GM18909 (cell line): ENCODE measurements around the gene NDFIP2.
A peak's percentile ranks its signal among the peaks of the same experiment; 100 is the strongest.
"Not testable (repeated sequence)": the region's sequence is repeated elsewhere in the genome, so short reads cannot be mapped to it uniquely, and the experiment has no call there.

Experiments
- ATAC-seq: cut with Tn5 transposase; IDR thresholded peaks from one replicate; pipeline ENCODE4 v1.9.1; 2021; ENCODE audit warnings: mild to moderate bottlenecking; ENCODE audit not compliant: unreplicated experiment, poor library complexity

Gene NDFIP2

DNA sequence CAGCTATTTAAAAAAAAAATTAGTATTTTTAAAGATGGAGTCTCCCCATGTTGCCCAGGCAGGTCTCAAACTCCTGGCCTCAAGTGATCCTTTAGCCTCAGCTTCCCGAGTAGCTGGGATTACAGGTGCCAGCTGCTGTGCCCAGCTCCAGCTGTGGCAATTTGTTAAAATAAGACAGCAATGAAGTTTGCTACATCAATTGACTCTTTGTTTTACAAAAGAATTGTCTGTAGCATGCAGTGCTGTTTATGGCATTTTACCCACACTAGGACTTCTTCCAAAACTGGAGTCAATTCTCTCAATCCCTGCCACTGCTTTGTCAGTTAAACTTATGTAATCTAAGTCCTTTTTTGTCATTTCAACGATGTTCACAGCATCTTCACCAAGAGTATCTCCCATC is 49.3 kb downstream of the NDFIP2 start:
- ATAC-seq: no peak

DNA sequence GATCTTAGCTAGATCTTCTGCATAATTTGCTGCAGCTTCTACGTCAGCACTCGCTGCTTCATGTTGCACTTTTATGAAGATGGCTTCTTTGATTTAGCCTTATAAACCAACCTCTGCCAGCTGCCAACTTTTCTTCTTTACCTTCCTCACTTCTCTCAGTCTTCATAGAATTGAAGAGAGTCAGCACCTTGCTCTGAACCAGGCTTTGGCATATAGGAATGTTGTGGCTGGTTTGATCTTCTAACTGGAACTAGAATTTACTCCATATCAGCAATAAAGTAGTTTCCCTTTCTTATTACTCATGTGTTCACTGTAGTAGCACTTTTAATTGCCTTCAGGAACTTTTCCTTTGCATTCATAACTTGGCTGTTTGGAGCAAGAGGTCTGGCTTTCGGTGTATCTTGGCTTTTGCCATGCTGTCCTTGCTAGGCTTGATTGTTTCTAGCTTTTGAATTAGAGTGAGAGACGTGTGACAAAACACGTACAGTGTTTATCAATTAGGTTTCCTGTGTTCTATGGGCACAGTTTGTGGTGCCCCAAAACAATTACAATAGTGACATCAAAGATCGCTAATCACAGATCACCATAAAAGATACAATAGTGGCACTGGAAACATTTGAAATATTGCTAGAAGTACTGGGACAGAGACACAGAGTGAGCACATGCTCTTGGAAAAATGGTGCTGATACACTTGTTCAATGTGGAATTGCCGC is 50.7 kb downstream of the NDFIP2 start:
- no peak for ATAC-seq

DNA sequence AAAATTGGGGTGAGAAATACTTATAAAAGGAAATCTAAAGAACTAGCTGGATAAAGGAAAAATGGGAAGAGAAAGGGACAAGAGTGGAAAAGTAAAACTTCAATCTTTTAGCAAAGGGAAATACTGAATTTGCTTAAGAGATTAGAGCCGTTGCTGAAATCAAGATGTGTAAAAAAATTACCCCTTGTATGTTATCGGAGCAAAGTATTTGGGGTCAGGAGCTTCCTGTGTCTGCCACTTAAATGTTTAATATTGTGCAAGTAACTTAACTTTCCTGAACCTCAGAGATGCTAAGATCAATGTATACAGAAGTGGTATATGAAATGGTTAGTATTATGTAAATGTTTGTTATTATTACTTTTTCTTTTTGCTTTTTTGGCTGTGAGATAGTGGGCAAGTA is 51.6 kb downstream of the NDFIP2 start:
- ATAC-seq: no peak

GRCh38 chr13:79533781-79534400 is 52.9 kb downstream of the NDFIP2 start:
- ATAC-seq: no peak

GRCh38 chr13:79534596-79534995 is 53.6 kb downstream of the NDFIP2 start:
- ATAC-seq: no peak

GRCh38 chr13:79538757-79539156 is 57.8 kb downstream of the NDFIP2 start:
- ATAC-seq: no peak

GRCh38 chr13:79540504-79540903 is 59.5 kb downstream of the NDFIP2 start:
- no peak for ATAC-seq

DNA sequence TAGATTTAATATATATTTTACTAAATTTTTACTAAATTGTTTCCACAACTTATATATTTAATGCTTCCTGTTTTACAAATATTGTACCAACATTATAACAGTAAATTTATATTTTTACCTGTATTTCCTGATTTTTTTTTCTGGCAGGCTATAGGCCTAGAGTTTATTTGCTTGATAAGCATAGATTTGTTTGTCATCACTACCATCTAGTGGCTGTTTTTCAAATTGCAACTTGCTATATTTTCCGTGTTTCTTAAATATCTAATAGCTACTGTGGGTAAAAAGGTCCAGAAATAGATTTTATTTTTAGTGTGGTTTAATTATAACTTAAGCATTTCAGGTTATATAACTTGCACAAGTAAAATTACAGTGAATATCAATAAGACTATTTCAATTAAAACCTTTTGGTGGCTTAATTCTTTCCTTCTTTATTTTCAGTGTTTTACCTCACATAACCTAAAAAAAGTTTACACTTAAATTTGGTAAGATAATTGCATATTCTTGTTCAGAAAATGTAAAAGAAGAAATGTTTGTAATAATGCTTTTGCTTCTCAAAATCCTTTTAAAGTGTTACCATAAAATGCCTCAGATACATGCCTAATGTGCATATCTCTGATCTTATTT is 60.6 kb downstream of the NDFIP2 start:
- ATAC-seq: peak; percentile 74

DNA sequence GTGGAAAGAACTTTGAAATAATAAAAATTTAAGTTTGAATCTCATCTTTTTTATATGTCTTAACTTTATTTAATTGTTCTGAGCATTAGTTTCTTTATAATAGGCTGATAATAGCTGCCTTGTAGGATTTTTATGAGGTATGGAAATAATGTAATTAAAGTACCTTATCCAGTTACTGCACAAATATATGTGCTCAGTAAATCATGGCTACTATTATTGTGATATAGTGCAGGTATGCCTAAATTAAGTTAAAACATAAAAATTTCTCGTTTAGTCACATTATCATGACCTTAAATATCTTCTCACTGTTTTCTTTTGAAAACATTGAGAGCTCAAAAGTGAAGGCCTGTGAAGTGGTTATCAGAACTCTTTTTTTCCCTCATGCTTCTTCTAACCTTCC is 62.9 kb downstream of the NDFIP2 start:
- ATAC-seq: no peak

DNA sequence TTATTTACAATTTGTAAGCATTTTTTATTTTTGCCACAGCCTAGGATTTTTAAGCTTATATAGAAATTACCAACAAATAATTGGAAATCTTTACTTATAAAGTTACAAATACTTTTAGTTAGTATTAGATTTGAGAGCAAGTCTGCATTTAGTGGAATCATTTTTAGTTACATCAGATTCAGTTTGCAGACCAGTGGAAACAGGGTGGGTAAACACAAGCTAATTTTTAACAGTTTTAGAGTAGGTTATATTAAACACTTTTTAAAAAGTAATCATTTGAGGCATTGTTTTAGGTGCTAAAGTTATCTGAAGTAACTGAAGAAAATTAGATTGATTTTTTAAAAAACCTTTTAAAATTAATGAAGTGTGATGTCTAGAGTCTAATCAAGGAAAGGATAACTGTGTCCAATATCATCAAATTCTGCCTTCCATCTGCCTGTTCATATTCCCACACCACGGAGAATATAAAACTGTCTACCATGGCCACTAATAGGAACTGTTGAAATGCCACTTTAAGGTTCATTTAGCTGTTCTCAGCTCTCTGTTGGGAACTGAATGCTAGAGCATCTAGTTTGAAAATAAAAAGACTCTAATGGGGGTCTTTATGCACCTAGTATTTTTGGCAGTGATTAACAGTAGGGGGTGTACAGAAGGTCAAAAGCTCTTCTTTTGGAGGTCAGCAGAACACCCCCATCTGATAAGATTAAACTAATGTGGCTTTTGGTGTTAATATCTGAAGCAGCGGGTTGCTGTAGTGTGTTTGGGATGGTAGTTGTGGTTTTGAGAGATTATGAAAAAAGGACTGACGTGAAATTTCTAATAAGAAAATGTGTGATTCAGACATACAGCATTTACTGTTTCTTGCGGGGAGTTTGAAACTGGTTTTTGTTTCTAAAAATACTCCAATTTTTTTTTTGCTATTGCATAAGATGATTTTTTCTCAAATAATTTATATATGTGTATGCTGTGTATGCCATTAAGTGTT is 66.5 kb downstream of the NDFIP2 start:
- ATAC-seq: no peak

DNA sequence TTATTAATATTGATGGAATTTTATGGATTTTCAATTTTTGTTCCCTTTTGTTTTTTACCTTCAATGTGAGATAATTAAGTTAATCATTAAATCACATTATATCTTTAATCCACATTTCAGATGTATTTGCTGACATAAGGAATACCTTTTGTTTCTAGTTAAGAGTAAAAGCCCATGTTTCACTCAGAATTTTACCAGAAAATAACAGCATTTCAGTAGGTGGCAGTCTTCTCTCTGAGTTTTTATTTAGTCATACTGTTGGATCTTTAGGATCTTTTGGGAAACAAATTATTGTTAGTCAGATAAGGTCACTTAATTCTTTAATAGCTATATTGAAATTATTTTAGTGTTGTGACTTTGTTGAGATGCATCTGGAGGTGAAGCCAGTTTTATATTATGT is 67.9 kb downstream of the NDFIP2 start:
- ATAC-seq: no peak

GRCh38 chr13:79549355-79550106 is 68.6 kb downstream of the NDFIP2 start:
- ATAC-seq: no peak

GRCh38 chr13:79557666-79558065 is 76.7 kb downstream of the NDFIP2 start:
- ATAC-seq: no peak

- no peak for ATAC-seq
Measured at GRCh38 chr13:79560954-79561353, 80.0 kb downstream of the NDFIP2 start.

DNA sequence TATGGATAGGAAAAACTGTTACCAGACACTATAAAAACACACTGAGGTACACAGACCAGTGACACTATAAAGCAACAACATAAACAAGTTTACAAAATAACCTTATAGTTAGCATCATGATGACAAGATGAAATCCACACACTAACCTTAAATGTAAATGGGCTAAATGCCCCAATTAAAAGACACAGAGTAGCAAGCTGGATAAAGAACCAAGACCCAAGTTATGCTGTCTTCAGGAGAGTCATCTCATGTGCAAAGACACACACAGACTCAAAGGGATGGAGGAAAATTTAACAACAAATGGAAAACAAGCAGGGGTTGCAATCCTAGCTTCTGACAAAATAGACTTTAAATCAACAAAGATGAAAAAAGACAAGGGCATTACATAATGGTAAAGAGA is 81.6 kb downstream of the NDFIP2 start:
- no peak for ATAC-seq

DNA sequence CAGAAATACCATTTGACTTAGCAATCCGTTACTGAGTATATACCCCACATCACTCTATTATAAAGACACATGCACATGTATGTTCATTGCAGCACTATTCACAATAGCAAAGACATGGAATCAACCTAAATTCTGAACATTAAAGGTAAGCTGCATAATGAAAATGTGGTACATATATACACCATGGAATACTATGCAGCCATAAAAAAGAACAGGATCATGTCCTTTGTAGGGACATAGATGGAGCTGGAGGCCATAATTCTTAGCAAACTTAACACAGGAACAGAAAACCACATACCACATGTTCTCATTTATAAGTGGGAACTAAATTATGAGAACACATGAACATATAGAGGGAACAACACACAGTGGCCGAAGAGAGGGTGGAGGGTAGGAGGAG is 85.2 kb downstream of the NDFIP2 start:
- ATAC-seq: no peak

GRCh38 chr13:79571147-79571546 is 90.2 kb downstream of the NDFIP2 start:
- ATAC-seq: no peak

GRCh38 chr13:79573892-79574291 is 92.9 kb downstream of the NDFIP2 start:
- not testable (repeated sequence) for ATAC-seq

DNA sequence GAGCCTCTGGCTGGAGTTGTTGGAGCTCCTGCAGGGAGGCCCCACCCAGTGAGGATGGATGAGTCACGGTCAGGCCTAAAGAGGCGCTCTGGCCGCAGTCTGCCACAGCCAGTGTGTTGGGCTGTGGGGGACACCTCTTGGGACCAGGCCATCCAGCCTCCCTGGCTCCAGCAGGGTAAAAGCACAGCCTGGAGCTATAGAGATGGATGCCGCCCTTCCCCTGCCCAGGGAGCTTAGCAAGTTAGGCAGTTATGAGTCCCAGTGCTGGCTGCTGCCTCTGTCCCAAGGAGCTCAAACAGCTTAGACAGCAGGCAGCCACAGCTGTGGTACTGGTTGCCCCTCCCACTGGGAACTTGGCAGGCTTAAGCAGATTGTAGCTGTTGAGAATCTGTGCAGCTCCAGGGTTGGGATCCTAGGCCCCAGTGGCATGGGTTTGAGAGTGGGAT is 100.9 kb downstream of the NDFIP2 start:
- no peak for ATAC-seq

DNA sequence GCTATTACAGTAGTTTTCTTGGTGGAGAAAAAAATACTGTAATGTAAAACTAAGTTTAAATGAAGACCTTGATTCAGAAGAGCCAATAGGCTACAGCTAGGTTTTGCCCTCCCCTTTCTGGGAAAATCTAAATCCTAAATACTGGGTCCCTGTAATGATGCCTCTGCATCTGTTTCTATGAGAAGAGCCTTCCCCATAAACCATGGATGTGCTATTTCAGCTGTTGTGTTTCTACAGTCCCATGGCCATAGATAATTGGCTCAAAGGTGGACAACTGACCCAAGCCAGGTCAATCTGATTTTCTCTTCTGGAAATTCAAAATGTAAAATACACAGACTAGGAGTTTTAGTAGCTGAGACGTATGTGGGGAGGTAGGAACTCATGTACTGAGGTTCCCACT is 101.9 kb downstream of the NDFIP2 start:
- no peak for ATAC-seq
